CD4-positive, CD25-positive, alpha-beta regulatory T cell (primary cell): ENCODE data around the gene FXYD6. TPM values are rescaled to one million over a fixed set of nuclear protein-coding genes. Genes with fewer than 3 reads are reported as not detected.

Source experiments
- ATAC-seq, 2 donors: fragments of 150-1000 bp; cut with Tn5 transposase; one replicate each; pipeline ENCODE4 v1.10.0; 2021; ENCODE audit warnings: low read depth in 2 of 2, moderate number of reproducible peaks in 2 of 2, moderate library complexity in 1 of 2
- DNase-seq, 3 donors: peaks; one replicate each; pipeline versions ENCODE4 v3.0.0 to v3.0.0-alpha.2; 2012 to 2022; ENCODE audit warnings: mixed read lengths in 1 of 3
- H3K27ac ChIP-seq: one replicate; pipeline ENCODE4 v1.7.0; 2013; ENCODE audit warnings: mild to moderate bottlenecking, low read length; ENCODE audit not compliant: insufficient read depth, poor library complexity, severe bottlenecking
- H3K27me3 ChIP-seq: one replicate; pipeline ENCODE4 v1.7.0; 2013; ENCODE audit warnings: low read length; ENCODE audit not compliant: control insufficient read depth, insufficient read depth
- H3K36me3 ChIP-seq: one replicate; pipeline ENCODE4 v1.7.0; 2013; ENCODE audit warnings: mild to moderate bottlenecking, low read length, moderate library complexity; ENCODE audit not compliant: control insufficient read depth, insufficient read depth
- H3K4me1 ChIP-seq: 2 replicates; pipeline ENCODE4 v1.7.0; 2013; ENCODE audit warnings: mild to moderate bottlenecking, low read length; ENCODE audit not compliant: insufficient read depth, control insufficient read depth, poor library complexity, severe bottlenecking
- H3K4me3 ChIP-seq: one replicate; pipeline ENCODE4 v1.7.0; 2013; ENCODE audit warnings: low read depth, mild to moderate bottlenecking, low read length, moderate library complexity
- H3K9me3 ChIP-seq, 2 experiments: 1 replicate in 1 of 2; 2 replicates in 1 of 2; pipeline ENCODE4 v1.7.0; 2013; ENCODE audit warnings: low read length in 2 of 2, mild to moderate bottlenecking in 1 of 2, moderate library complexity in 1 of 2; ENCODE audit not compliant: control insufficient read depth in 2 of 2
- H3K27ac Mint-ChIP-seq, 3 donors: one replicate each; pipeline ENCODE4 v1.8.0; 2020 to 2022; ENCODE audit warnings: mild to moderate bottlenecking in 3 of 3, mixed read lengths in 3 of 3, moderate library complexity in 2 of 3
- H3K27me3 Mint-ChIP-seq: one replicate; pipeline ENCODE4 v1.8.0; 2022; ENCODE audit warnings: mild to moderate bottlenecking, mixed read lengths
- H3K36me3 Mint-ChIP-seq: one replicate; pipeline ENCODE4 v1.8.0; 2020; ENCODE audit warnings: mixed read lengths
- H3K4me1 Mint-ChIP-seq, 4 donors: one replicate each; pipeline ENCODE4 v1.8.0; 2020 to 2022; ENCODE audit warnings: mixed read lengths in 4 of 4, mild to moderate bottlenecking in 1 of 4
- H3K4me3 Mint-ChIP-seq, 4 donors: one replicate each; pipeline ENCODE4 v1.8.0; 2020 to 2022; ENCODE audit warnings: mild to moderate bottlenecking in 4 of 4, mixed read lengths in 4 of 4, moderate library complexity in 3 of 4
- H3K9me3 Mint-ChIP-seq, 7 donors: one replicate each; pipeline ENCODE4 v1.8.0; 2020 to 2022; ENCODE audit warnings: mixed read lengths in 7 of 7, mild to moderate bottlenecking in 3 of 7, moderate library complexity in 2 of 7
- polyA plus RNA-seq, 4 donors: library from polyadenylated mRNA; unstranded; fragments of 300-500 nt; fragmentation: Illumina TruSeq; gene quantifications; one replicate each; pipeline ENCODE4 v1.2.3, GENCODE V29; 2021
- total RNA-seq: library from RNA; stranded (reverse); gene quantifications from one replicate; pipeline ENCODE4 v1.2.3, GENCODE V29; 2022

FXYD6 gene
- total and polyA plus RNA-seq, 5 donors from 2014 or later = not detected

GRCh38 chr11:117841551-117842031 is 34.9 kb downstream of the FXYD6 start:
- Histone ChIP-seq H3K27me3 (no peaks in the 10 kb centered on the region), H3K4me1 (no peaks in the 10 kb centered on the region), H3K27ac (no peak overlapping the region), H3K9me3 (no peaks in the 10 kb centered on the region), H3K36me3 (no peaks in the 10 kb centered on the region), H3K4me3 (no peak overlapping the region)
- no peaks in the 10 kb centered on the region for H3K36me3 Mint-ChIP-seq
- peaks cover 0 to 12% (median 3%) of the 10 kb centered on the region in 4 donors for H3K4me1 Mint-ChIP-seq
- no peak overlapping the region for H3K4me3 Mint-ChIP-seq
- peaks cover 11% of the 10 kb centered on the region for H3K27me3 Mint-ChIP-seq
- ATAC-seq (no peak), DNase-seq (no peak)
- H3K9me3 Mint-ChIP-seq = no peaks in the 10 kb centered on the region
- peak overlapping the region in 1 of 3 donors; percentile 16 for H3K27ac Mint-ChIP-seq

- no peak overlapping the region for H3K27ac ChIP-seq
Measured at GRCh38 chr11:117840881-117841550, 35.4 kb downstream of the FXYD6 start.

GRCh38 chr11:117839936-117840813 is 36.3 kb downstream of the FXYD6 start:
- Histone ChIP-seq H3K27me3 (no peaks in the 10 kb centered on the region), H3K27ac (no peak overlapping the region), H3K4me3 (no peak overlapping the region), H3K4me1 (no peaks in the 10 kb centered on the region), H3K36me3 (no peaks in the 10 kb centered on the region), H3K9me3 (no peaks in the 10 kb centered on the region)
- H3K36me3 Mint-ChIP-seq = no peaks in the 10 kb centered on the region
- peaks cover 6% of the 10 kb centered on the region for H3K27me3 Mint-ChIP-seq
- peaks cover 0 to 12% (median 3%) of the 10 kb centered on the region in 4 donors for H3K4me1 Mint-ChIP-seq
- no peaks in the 10 kb centered on the region for H3K9me3 Mint-ChIP-seq
- peak overlapping the region; percentile 45 to 54 (median 51) for H3K27ac Mint-ChIP-seq
- no peak for ATAC-seq
- no peak overlapping the region for H3K4me3 Mint-ChIP-seq
- no peak for DNase-seq

More at GRCh38 chr11:117840881-117841550, 35.4 kb downstream of the FXYD6 start:
- no peaks in the 10 kb centered on the region for H3K27me3 ChIP-seq
- ATAC-seq (no peak), DNase-seq (no peak)
- H3K36me3 ChIP-seq = no peaks in the 10 kb centered on the region
- no peak overlapping the region for H3K4me3 ChIP-seq
- no peaks in the 10 kb centered on the region for H3K9me3 ChIP-seq
- H3K4me1 ChIP-seq = no peaks in the 10 kb centered on the region
- H3K4me3 Mint-ChIP-seq = no peak overlapping the region
- peaks cover 0 to 12% (median 3%) of the 10 kb centered on the region in 4 donors for H3K4me1 Mint-ChIP-seq
- peaks cover 7% of the 10 kb centered on the region for H3K27me3 Mint-ChIP-seq
- no peaks in the 10 kb centered on the region for H3K36me3 Mint-ChIP-seq
- H3K9me3 Mint-ChIP-seq = no peaks in the 10 kb centered on the region
- peak overlapping the region; percentile 45 to 54 (median 51) for H3K27ac Mint-ChIP-seq

GRCh38 chr11:117839380-117839881 is 37.0 kb downstream of the FXYD6 start:
- ATAC-seq (no peak), DNase-seq (no peak)
- Histone ChIP-seq H3K4me3 (no peak overlapping the region), H3K4me1 (no peaks in the 10 kb centered on the region), H3K36me3 (no peaks in the 10 kb centered on the region), H3K27ac (no peak overlapping the region), H3K9me3 (no peaks in the 10 kb centered on the region), H3K27me3 (no peaks in the 10 kb centered on the region)
- Mint-ChIP-seq H3K27me3 (peaks cover 6% of the 10 kb centered on the region), H3K36me3 (no peaks in the 10 kb centered on the region), H3K9me3 (no peaks in the 10 kb centered on the region), H3K4me3 (no peak overlapping the region), H3K27ac (peak overlapping the region in 1 of 3 donors; percentile 25), H3K4me1 (peaks cover 0 to 6% (median 3%) of the 10 kb centered on the region in 4 donors)

- Histone ChIP-seq H3K27ac (no peak overlapping the region), H3K27me3 (no peaks in the 10 kb centered on the region), H3K4me3 (no peak overlapping the region), H3K36me3 (no peaks in the 10 kb centered on the region), H3K4me1 (no peaks in the 10 kb centered on the region), H3K9me3 (no peaks in the 10 kb centered on the region)
- Mint-ChIP-seq H3K27ac (peak overlapping the region in 1 of 3 donors; percentile 25), H3K9me3 (no peaks in the 10 kb centered on the region), H3K27me3 (peaks cover 6% of the 10 kb centered on the region), H3K4me3 (no peak overlapping the region), H3K36me3 (no peaks in the 10 kb centered on the region), H3K4me1 (peaks cover 0 to 4% (median 1%) of the 10 kb centered on the region in 4 donors)
- no peak for DNase-seq
- ATAC-seq = no peak
Measured at GRCh38 chr11:117838901-117839300, 37.6 kb downstream of the FXYD6 start.

- Histone ChIP-seq H3K9me3 (no peaks in the 10 kb centered on the region), H3K27ac (no peak overlapping the region), H3K4me1 (no peaks in the 10 kb centered on the region), H3K4me3 (no peak overlapping the region), H3K36me3 (no peaks in the 10 kb centered on the region), H3K27me3 (no peaks in the 10 kb centered on the region)
- H3K9me3 Mint-ChIP-seq = no peaks in the 10 kb centered on the region
- ATAC-seq = no peak
- no peaks in the 10 kb centered on the region for H3K4me1 Mint-ChIP-seq
- no peak overlapping the region for H3K27ac Mint-ChIP-seq
- no peak for DNase-seq
- no peaks in the 10 kb centered on the region for H3K36me3 Mint-ChIP-seq
- no peak overlapping the region for H3K4me3 Mint-ChIP-seq
- peaks cover 6% of the 10 kb centered on the region for H3K27me3 Mint-ChIP-seq
Measured at GRCh38 chr11:117837791-117838190, 38.7 kb downstream of the FXYD6 start.

- H3K36me3 ChIP-seq = no peaks in the 10 kb centered on the region
- no peaks in the 10 kb centered on the region for H3K4me1 ChIP-seq
- no peak for ATAC-seq
- no peaks in the 10 kb centered on the region for H3K36me3 Mint-ChIP-seq
- H3K9me3 Mint-ChIP-seq = no peaks in the 10 kb centered on the region
- no peak overlapping the region for H3K27ac ChIP-seq
- peaks cover 0 to 2% (median 0%) of the 10 kb centered on the region in 4 donors for H3K4me1 Mint-ChIP-seq
- no peak overlapping the region for H3K4me3 Mint-ChIP-seq
- H3K27me3 ChIP-seq = no peaks in the 10 kb centered on the region
- H3K4me3 ChIP-seq = no peak overlapping the region
- H3K27ac Mint-ChIP-seq = no peak overlapping the region
- no peaks in the 10 kb centered on the region for H3K9me3 ChIP-seq
- no peak for DNase-seq
- H3K27me3 Mint-ChIP-seq = peaks cover 6% of the 10 kb centered on the region
Measured at GRCh38 chr11:117837070-117837776, 39.2 kb downstream of the FXYD6 start.
